ENCODE data around the gene HS2ST1.
"Not testable (repeated sequence)": the region's sequence is repeated elsewhere in the genome, so short reads cannot be mapped to it uniquely, and the experiment has no call there.

Gene HS2ST1

GRCh38 chr1:87056974-87057373 lies 142.5 kb downstream of the HS2ST1 start:
- TF ChIP-seq POLR2A (IDR thresholded peaks at IDR 0.05; ENCODE audit: low read depth, low read length): no peak
- no peak for TF ChIP-seq TAF1 (IDR thresholded peaks at IDR 0.05; ENCODE audit: borderline replicate concordance, low read depth, low read length)
- TF ChIP-seq POLR2AphosphoS5 (IDR thresholded peaks at IDR 0.05; ENCODE audit: low read depth, low read length): no peak
- no peak for FAIRE-seq
- DNase-seq (ENCODE audit: insufficient read length): no peak

GRCh38 chr1:87058343-87058649 lies 143.9 kb downstream of the HS2ST1 start:
- no peak for TF ChIP-seq POLR2A (IDR thresholded peaks at IDR 0.05; ENCODE audit: low read depth, low read length)
- TF ChIP-seq POLR2AphosphoS5 (IDR thresholded peaks at IDR 0.05; ENCODE audit: low read depth, low read length): no peak
- no peak for TF ChIP-seq TAF1 (IDR thresholded peaks at IDR 0.05; ENCODE audit: borderline replicate concordance, low read depth, low read length)
- DNase-seq (ENCODE audit: insufficient read length) (no peak), FAIRE-seq (no peak)

DNA sequence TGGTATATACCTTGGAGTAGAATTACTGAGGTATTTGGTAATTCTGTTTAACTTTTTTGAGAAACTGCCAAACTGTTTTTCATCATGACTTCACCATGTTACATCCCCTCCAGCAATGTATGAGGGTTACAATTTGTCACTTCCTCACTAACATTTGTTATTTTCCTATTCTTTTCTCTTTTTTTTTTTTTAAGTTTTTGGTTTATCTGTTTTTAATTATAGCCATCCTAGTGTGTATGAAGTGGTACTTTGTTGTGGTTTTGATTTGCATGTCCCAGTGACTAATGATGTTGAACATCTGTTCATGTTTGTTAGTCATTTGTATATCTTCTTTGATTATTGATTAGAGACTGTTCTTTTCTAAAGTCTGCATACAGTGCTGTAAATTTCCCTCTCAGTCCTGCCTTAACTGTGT lies 147.3 kb downstream of the HS2ST1 start:
- TF ChIP-seq TAF1 (IDR thresholded peaks at IDR 0.05; ENCODE audit: borderline replicate concordance, low read depth, low read length) (no peak), POLR2A (IDR thresholded peaks at IDR 0.05; ENCODE audit: low read depth, low read length) (no peak)
- DNase-seq (ENCODE audit: insufficient read length) (no peak), FAIRE-seq (no peak)

- TF ChIP-seq TAF1 (IDR thresholded peaks at IDR 0.05; ENCODE audit: borderline replicate concordance, low read depth, low read length) (no peak), POLR2A (IDR thresholded peaks at IDR 0.05; ENCODE audit: low read depth, low read length) (no peak), POLR2AphosphoS5 (IDR thresholded peaks at IDR 0.05; ENCODE audit: low read depth, low read length) (no peak)
- no peak for FAIRE-seq
- DNase-seq (ENCODE audit: insufficient read length): no peak
Measured at GRCh38 chr1:87062687-87063086, 148.3 kb downstream of the HS2ST1 start.

GRCh38 chr1:87064309-87064708 lies 149.9 kb downstream of the HS2ST1 start:
- FAIRE-seq (no peak), DNase-seq (ENCODE audit: insufficient read length) (no peak)
- TF ChIP-seq TAF1 (IDR thresholded peaks at IDR 0.05; ENCODE audit: borderline replicate concordance, low read depth, low read length): no peak
- TF ChIP-seq POLR2A (IDR thresholded peaks at IDR 0.05; ENCODE audit: low read depth, low read length): no peak
- no peak for TF ChIP-seq POLR2AphosphoS5 (IDR thresholded peaks at IDR 0.05; ENCODE audit: low read depth, low read length)

DNA sequence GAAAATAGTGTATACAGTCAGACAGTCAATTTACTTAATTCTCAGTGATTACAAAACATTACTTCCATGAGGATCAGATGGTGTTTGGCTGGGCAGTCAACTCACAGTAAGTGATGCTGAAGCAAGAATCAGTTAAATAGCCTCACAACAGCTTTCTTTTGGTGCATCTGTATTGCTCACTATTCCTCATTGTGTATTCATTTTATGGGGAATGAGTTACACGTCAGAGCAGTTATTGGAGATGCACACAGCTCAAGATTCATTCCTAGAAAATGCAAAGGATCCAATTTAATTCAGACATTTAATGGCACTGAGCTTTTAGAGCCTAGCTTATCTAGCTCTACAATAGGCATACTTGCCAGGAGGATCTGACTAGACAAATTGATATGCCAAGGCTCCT lies 150.6 kb downstream of the HS2ST1 start:
- TF ChIP-seq POLR2AphosphoS5 (IDR thresholded peaks at IDR 0.05; ENCODE audit: low read depth, low read length) (no peak), TAF1 (IDR thresholded peaks at IDR 0.05; ENCODE audit: borderline replicate concordance, low read depth, low read length) (no peak)
- FAIRE-seq: peak; percentile 91
- DNase-seq (ENCODE audit: insufficient read length): no peak

GRCh38 chr1:87066708-87067107 lies 152.3 kb downstream of the HS2ST1 start:
- not testable (repeated sequence) for DNase-seq (ENCODE audit: insufficient read length); FAIRE-seq

DNA sequence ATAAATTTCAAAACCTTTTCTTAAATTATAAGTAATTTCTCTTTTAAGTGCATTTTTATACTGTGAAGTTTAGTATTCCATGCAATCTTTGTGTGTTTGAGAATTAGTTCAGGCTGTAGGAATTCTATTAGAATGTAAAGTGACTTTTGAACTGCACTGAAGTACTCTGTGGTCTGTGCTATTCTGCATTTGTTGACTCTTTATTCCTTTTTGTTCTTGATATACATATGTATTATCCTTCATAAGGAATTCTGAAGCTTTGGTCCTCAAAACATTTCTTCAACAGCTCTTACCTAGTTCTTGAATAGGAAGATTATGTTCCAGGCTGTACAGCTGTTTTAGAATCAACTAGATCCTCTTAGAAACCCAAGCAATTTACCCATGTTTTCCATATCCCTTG lies 158.0 kb downstream of the HS2ST1 start:
- TF ChIP-seq POLR2A (IDR thresholded peaks at IDR 0.05; ENCODE audit: low read depth, low read length): no peak
- no peak for TF ChIP-seq POLR2AphosphoS5 (IDR thresholded peaks at IDR 0.05; ENCODE audit: low read depth, low read length)
- DNase-seq (ENCODE audit: insufficient read length): no peak
- FAIRE-seq: no peak

GRCh38 chr1:87072904-87073303 lies 158.5 kb downstream of the HS2ST1 start:
- no peak for DNase-seq (ENCODE audit: insufficient read length)
- FAIRE-seq: no peak
- no peak for TF ChIP-seq POLR2A (IDR thresholded peaks at IDR 0.05; ENCODE audit: low read depth, low read length)
- no peak for TF ChIP-seq TAF1 (IDR thresholded peaks at IDR 0.05; ENCODE audit: borderline replicate concordance, low read depth, low read length)
- TF ChIP-seq POLR2AphosphoS5 (IDR thresholded peaks at IDR 0.05; ENCODE audit: low read depth, low read length): no peak

GRCh38 chr1:87074001-87074795 lies 159.8 kb downstream of the HS2ST1 start:
- DNase-seq (ENCODE audit: insufficient read length) (no peak), FAIRE-seq (peak; percentile 24)
- TF ChIP-seq POLR2AphosphoS5 (IDR thresholded peaks at IDR 0.05; ENCODE audit: low read depth, low read length) (no peak), POLR2A (IDR thresholded peaks at IDR 0.05; ENCODE audit: low read depth, low read length) (no peak), TAF1 (IDR thresholded peaks at IDR 0.05; ENCODE audit: borderline replicate concordance, low read depth, low read length) (no peak)

- TF ChIP-seq POLR2A (IDR thresholded peaks at IDR 0.05; ENCODE audit: low read depth, low read length) (no peak), TAF1 (IDR thresholded peaks at IDR 0.05; ENCODE audit: borderline replicate concordance, low read depth, low read length) (no peak), POLR2AphosphoS5 (IDR thresholded peaks at IDR 0.05; ENCODE audit: low read depth, low read length) (no peak)
- FAIRE-seq (peak; percentile 48), DNase-seq (ENCODE audit: insufficient read length) (no peak)
Measured at GRCh38 chr1:87077959-87078639, 163.7 kb downstream of the HS2ST1 start.

DNA sequence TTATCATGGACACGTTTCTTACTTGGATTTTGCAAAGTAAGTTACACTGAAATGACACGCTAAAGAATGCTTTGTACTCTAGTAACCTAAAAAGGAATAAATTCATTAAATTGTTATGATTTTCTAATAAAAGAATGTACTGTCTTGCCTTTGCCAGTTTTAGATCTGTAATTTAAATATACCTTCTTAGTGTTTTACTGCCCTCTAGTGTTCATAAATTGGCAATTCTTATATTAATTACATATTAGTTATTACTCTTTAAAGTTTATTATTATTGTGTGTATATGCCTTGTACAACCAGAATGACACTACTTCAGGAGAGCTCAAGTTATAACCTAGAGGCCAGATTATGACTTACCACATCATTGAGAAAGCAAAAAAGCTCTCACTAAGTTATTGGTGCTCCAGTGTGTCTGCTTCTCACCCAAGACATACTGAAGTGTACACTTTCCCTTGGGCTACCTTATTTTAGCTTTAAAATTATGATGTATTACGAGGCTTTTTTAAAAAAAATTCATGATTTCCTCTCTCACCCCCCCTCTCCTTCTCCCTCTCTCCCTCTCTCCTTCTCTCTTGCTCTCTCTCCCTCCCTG lies 169.9 kb downstream of the HS2ST1 start:
- TF ChIP-seq POLR2AphosphoS5 (IDR thresholded peaks at IDR 0.05; ENCODE audit: low read depth, low read length): no peak
- no peak for TF ChIP-seq POLR2A (IDR thresholded peaks at IDR 0.05; ENCODE audit: low read depth, low read length)
- no peak for TF ChIP-seq TAF1 (IDR thresholded peaks at IDR 0.05; ENCODE audit: borderline replicate concordance, low read depth, low read length)
- DNase-seq (ENCODE audit: insufficient read length) (no peak), FAIRE-seq (no peak)
